Ishikawa (cell line): Measurements from ENCODE around the gene LIPE.

Experiments used
- CEBPB ChIP-seq: IDR thresholded peaks from 2 replicates; pipeline ENCODE4 v1.6.1; 2012
- CREB1 ChIP-seq: IDR thresholded peaks from 2 replicates; pipeline ENCODE4 v1.6.1; 2012; ENCODE audit warnings: low read depth
- EGR1 ChIP-seq: IDR thresholded peaks from 2 replicates; pipeline ENCODE4 v1.6.1; 2012
- EP300 ChIP-seq: IDR thresholded peaks from 2 replicates; pipeline ENCODE4 v1.6.1; 2012; ENCODE audit warnings: borderline replicate concordance
- MAX ChIP-seq: IDR thresholded peaks from 2 replicates; pipeline ENCODE4 v1.6.1; 2012
- NFIC ChIP-seq: IDR thresholded peaks from 2 replicates; pipeline ENCODE4 v1.6.1; 2012
- RAD21 ChIP-seq: IDR thresholded peaks from 2 replicates; pipeline ENCODE4 v1.6.1; 2012; ENCODE audit warnings: low read depth
- REST ChIP-seq: IDR thresholded peaks from 2 replicates; pipeline ENCODE4 v1.6.1; 2012; ENCODE audit warnings: low read depth, mild to moderate bottlenecking
- TAF1 ChIP-seq: IDR thresholded peaks from 2 replicates; pipeline ENCODE4 v1.6.1; 2012; ENCODE audit warnings: low read depth, mild to moderate bottlenecking
- TCF12 ChIP-seq: IDR thresholded peaks from 2 replicates; pipeline ENCODE4 v1.6.1; 2012; ENCODE audit warnings: low read depth
- TEAD4 ChIP-seq: IDR thresholded peaks from 2 replicates; pipeline ENCODE4 v1.6.1; 2012
- USF1 ChIP-seq: IDR thresholded peaks from 2 replicates; pipeline ENCODE4 v1.6.1; 2012
- YY1 ChIP-seq: IDR thresholded peaks from 2 replicates; pipeline ENCODE4 v1.6.1; 2012; ENCODE audit warnings: low read depth
- ZBTB7A ChIP-seq: IDR thresholded peaks from 2 replicates; pipeline ENCODE4 v1.6.1; 2012; ENCODE audit warnings: low read depth

GRCh38 chr19:42412661-42413076 is 14.5 kb downstream of the LIPE start:
- TF ChIP-seq RAD21 (no peak), TEAD4 (no peak), TCF12 (no peak), TAF1 (no peak), CREB1 (no peak), MAX (no peak), EP300 (no peak), REST (no peak), NFIC (no peak), EGR1 (no peak), USF1 (no peak), YY1 (no peak), CEBPB (no peak), ZBTB7A (no peak)
